HG03196 (cell line): ENCODE results near the gene ZNF738.
"Not testable (repeated sequence)": the region's sequence is repeated elsewhere in the genome, so short reads cannot be mapped to it uniquely, and the experiment has no call there.

Experiments used
- ATAC-seq: cut with Tn5 transposase; IDR thresholded peaks from one replicate; pipeline ENCODE4 v1.9.1; 2021; ENCODE audit not compliant: unreplicated experiment

Gene ZNF738

GRCh38 chr19:21358768-21359451 is at the start of gene ZNF738:
Gene ZNF738, plus strand, starts transcription at chr19:21359000. Its CDS starts 141 bp downstream, at chr19:21359141.
- ATAC-seq: peak; percentile 89

DNA sequence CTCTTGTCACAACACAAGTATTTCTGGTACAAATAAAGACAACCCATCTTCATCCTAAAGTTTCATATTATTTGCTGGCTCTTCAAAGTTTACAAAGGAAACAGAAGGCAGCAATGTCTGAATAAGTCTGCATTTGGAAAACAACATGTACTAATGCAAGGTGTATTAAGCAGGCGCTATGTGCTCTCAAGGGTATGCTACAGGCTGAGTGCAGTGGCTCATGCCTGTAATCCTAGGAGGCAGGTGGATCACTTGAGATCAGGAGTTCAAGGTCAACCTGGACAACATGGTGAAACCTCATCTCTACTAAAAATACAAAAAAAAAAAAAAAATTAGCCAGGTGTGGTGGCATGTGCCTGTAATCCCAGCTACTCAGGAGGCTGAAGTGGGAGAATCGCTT is 46.0 kb upstream of the ZNF738 start:
- not testable (repeated sequence) for ATAC-seq

DNA sequence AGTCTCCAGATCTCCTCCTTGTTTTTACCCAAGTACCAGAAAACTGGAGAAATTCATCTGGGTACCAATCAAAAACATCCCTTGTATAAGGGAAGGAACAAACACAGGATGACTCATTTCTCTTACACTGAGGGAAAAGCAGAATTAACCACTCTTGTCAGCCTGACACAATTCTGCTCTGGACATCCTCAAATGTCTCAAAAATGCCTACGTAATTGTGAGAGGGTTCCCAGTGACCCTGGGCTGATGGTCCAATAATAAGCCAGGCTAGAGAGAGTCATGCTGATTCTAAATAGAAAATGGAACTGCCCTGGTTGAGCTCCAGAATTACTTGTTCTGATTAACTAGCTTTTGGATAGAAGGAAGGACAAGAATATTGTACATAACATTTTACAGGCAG is 44.1 kb upstream of the ZNF738 start:
- no peak for ATAC-seq

DNA sequence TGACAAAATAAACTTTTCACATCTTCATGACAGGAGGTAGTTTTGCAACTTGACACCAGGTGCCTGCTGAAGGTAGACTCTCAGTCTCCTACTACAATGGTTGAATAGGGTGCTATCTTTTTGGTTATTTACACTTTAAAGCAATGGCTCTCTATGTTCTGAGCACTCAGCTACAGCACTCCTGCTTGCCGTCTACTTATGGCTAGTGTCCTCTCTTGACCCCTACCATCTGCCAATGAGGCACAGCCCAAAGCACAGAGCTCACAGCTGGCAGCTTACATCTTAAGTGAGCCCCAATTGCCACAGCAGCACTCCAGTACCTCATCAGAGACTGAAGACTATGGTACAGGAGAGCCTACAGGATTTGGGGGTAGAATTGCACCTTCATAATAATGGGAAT is 41.0 kb upstream of the ZNF738 start:
- no peak for ATAC-seq

- no peak for ATAC-seq
These were observed 37.7 kb upstream of the ZNF738 start for GRCh38 chr19:21321134-21321533.

GRCh38 chr19:21321996-21322395 is 36.8 kb upstream of the ZNF738 start:
- no peak for ATAC-seq

DNA sequence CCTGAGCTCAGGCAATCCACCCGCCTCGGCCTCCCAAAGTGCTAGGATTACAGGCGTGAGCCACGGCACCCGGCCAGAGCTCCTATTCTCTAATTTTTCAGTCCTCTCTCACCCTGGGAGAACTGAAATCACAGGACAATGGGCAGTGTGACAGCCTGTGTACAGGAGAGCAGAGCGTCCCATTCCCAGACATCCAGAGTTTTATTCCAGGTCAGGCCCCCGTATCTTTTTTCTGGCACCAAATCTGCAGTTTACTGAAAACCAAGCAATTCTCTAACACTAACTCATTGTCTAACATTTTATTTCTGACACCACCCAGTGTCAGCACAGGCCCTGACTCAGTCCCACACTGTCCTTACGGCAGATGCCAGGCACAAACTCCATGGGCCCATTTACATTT is 36.3 kb upstream of the ZNF738 start:
- ATAC-seq: no peak

DNA sequence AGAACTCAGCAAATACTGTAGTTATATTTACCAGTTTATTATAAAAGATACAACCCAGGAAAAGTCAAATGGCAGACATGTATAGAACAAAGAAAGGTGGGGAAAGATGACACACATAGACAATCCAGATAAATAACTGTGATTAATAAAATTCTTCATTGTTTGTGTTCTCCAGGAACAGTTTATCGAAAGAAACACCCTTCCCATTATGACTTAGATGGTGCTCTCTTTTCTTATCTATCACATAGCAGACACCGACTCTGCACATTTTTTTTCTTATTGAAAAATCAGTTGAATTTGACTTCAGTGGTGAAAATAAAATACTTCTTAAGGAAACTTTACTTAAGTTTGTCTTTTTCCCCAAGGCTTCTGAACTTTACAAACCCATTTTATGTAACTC is 35.8 kb upstream of the ZNF738 start:
- no peak for ATAC-seq

DNA sequence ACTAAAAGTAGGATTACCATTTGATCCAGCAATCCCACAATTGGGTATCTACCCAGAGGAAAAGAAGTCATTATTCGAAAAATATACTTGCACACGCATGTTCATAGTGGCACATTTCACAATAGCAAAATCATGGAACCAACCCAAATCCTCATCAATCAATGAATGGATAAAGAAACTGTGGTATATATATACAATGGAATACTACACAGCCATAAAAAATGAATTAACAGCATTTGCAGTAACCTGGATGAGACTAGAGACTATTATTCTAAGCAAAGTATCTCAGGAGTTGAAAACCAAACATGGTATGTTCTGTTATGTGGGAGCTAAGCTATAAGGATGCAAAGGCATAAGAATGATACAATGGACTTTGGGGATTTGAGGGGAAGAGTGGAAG is 32.6 kb upstream of the ZNF738 start:
- ATAC-seq: no peak

GRCh38 chr19:21328406-21328805 is 30.4 kb upstream of the ZNF738 start:
- no peak for ATAC-seq

- ATAC-seq: peak; percentile 99
These were observed 29.8 kb upstream of the ZNF738 start, which contains the start of gene ZNF708 for GRCh38 chr19:21328885-21329605. Gene ZNF708, minus strand, starts transcription at chr19:21329410. Its CDS starts 198 bp downstream, at chr19:21329212.

GRCh38 chr19:21335721-21336120 is 23.1 kb upstream of the ZNF738 start:
- ATAC-seq: no peak

- ATAC-seq: not testable (repeated sequence)
These were observed 14.0 kb upstream of the ZNF738 start for GRCh38 chr19:21344841-21345240.

DNA sequence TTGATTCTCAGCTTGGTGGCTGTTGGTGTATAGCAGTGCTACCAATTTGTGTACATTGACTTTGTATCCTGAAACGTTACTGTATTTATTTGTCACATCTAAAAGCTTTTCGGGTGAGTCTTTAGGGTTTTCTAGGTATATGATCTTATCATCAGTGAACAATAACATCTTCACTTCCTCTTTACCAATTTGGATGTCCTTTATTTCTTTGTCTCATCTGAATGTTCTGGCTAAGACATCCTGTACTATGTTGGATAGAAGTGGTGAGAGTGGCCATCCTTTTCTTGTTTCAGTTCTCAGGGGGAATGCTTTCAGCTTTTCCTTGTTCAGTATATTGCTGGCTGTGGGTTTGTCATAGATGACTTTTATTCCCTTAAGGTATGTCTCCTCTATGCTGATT is 6.0 kb upstream of the ZNF738 start:
- no peak for ATAC-seq

GRCh38 chr19:21362291-21362690 is 3.5 kb downstream of the ZNF738 start:
- ATAC-seq: no peak

DNA sequence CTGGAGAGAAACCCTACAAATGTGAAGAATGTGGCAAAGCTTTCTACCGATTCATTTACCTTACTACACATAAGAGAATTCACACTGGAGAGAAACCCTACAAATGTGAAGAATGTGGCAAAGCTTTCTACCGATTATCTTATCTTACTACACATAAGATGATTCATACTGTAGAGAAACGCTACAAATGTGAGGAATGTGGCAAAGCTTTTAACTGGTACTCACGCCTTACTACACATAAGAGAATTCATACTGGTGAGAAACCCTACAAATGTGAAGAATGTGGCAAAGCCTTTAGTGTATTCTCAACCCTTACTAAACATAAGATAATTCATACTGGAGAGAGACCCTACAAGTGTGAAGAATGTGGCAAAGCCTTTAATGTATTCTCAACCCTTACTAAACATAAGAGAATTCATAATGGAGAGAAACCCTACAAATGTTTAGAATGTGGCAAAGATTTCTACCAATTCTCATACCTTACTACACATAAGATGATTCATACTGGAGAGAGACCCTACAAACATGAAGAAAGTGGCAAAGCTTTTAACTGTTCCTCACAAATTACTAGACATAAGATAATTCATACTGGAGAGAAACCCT is 25.3 kb downstream of the ZNF738 start:
- no peak for ATAC-seq

- no peak for ATAC-seq
These were observed 37.3 kb downstream of the ZNF738 start for GRCh38 chr19:21396121-21396520.

DNA sequence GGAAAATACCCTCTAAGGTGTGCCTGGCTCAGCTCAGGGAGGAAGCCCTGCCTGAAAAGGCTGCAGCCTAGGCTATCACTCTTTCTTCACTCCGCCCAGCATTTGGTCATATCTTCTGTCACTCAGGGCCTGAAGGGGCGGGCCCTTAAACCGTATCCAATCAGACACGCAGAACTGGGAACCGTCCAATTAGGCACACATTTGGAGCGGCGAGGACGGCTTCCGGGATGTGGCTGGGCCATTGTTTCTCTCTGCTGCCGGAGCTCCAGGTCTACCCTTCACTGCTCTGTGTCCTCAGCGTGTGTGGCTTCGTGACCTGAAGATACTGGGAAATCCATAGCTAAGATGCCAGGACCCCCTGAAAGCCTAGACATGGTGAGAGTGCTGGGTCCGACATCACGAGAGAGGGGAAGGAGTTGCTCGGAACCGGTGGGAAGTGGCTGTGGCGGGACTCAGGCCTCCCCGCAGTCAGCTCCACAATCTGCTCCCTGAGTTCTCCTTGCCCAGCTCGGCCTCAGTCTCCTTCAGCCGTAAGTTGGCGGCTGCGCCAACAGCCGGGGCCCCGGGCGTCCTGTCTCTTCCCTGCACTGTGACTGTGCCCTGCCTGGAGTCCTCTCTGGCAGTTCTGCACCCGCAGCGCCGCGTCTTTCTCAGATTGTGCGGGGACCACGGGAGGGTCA is 38.2 kb downstream of the ZNF738 start, which contains the start of gene ZNF493:
TSS of gene ZNF493 (plus strand) at position 241 of the 680 bp plus-strand sequence. CDS start at position 346, 105 bp downstream.
- peak; percentile 99 for ATAC-seq

GRCh38 chr19:21398851-21399250 is 40.1 kb downstream of the ZNF738 start:
- no peak for ATAC-seq

- ATAC-seq: no peak
These were observed 43.6 kb downstream of the ZNF738 start for GRCh38 chr19:21402303-21402985.

DNA sequence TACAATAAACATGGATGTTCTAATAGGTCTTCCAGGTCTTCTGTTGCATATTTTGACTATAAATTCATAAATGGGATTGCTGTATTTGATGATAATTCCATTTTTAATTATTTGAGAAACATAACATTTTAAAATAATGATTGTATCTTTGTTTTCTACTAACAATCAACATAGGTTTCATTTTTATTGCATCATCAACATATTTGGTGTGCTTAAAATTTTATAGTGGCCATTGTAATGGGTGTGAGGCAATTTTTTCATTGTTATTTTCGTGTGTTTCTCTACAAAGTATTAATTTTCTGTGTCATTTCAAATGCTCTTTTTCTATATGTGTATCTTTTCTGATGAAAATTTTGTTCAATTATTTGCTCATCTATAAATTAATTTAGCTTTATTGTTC is 51.4 kb downstream of the ZNF738 start:
- ATAC-seq: no peak
